Fibroblast of the aortic adventitia (primary cell): ENCODE results near the gene OLIG3. TPM values are rescaled to one million over a fixed set of nuclear protein-coding genes. Genes with fewer than 3 reads are reported as not detected.

ENCODE experiments used
- DNase-seq: peaks from one replicate; pipeline ENCODE4 v3.0.0-alpha.2; 2010; ENCODE audit warnings: low read depth
- H3K4me3 ChIP-seq: 2 replicates; pipeline ENCODE4 v1.5.1; 2011; ENCODE audit warnings: low read depth, mild to moderate bottlenecking, control low read depth, low read length, moderate library complexity
- CTCF ChIP-seq: IDR thresholded peaks from 2 replicates; pipeline ENCODE4 v1.5.1; 2011; ENCODE audit warnings: mild to moderate bottlenecking, low read length, control low read depth, inconsistent platforms; ENCODE audit not compliant: insufficient read depth
- total RNA-seq: library from RNA; depleted of rRNA; stranded (reverse); fragments of >200 nt; gene quantifications from 2 replicates; pipeline ENCODE4 v1.2.3, GENCODE V29; 2012; ENCODE audit warnings: low replicate concordance

Gene OLIG3
- total RNA-seq, 1 donor: not detected

DNA sequence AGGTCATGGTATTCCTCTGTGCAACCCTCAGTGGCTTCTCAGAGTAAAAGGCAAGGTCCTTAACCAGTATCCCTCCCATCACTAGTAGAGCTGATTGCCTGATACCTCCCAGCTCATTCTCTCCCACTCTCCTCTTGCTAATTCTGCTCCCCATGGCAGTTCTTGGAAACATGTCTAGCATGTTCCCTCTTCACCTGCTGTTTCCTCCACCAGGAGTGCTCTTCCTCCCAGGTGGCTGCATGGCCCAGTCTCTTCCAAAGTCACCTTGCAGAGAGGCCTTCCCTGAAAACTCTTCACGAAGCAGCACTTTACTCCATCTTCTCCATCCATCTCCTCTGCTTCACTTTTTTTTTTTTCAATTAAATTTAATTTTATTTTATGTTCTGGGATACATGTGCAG, 36.2 kb upstream of the OLIG3 start:
- no peak for TF ChIP-seq CTCF
- no peak overlapping the region for H3K4me3 ChIP-seq
- DNase-seq: no peak

DNA sequence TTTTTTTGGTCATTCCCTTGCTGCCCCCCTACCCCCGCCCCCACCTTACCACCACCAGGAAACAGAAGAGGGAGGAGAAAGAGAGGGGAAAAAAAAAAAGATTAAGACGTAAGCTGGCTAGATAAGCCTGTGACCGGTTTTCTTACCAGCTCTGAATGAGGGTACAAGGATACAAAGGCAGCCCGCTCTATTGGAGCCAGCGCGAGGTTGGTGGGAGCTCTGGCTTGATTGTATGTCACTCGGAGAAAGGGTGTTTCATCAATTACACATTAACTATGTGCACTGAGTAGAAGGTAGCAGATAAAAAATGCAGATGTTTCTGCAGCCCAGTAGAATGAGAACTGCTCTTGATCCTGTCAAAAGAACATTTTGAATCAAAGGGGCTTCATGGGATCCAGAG, 28.6 kb upstream of the OLIG3 start:
- no peak overlapping the region for H3K4me3 ChIP-seq
- no peak for DNase-seq
- TF ChIP-seq CTCF: no peak

DNA sequence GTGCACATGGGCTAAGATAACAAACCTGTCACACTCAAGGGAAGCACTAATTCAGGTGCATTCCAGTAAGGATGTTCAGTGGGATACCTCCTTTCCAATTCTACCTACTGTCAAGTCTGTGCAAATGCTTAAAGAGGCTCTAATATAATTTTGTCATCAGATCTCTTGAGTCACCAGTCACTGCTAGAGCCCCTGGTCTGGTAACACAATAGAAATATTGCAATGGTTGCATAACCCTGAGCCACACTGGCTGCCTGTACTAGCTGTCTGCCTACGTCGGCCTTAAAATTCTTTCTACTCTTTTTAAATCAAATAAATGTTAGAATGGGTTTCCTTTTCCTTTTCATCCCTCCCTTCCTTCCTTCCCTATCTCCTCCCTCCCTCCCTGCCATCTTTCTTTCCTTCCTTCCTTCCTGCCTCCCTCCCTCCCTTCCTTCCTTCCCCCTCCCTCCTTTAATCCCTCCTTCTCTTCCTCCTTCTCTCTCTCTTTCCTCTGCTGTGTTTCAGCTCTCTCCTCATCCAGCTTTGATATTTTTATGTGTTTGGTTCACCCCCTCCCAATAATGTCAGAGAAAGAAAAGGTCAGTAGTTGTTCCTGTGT, 28.1 kb upstream of the OLIG3 start:
- no peak for TF ChIP-seq CTCF
- no peak for DNase-seq
- H3K4me3 ChIP-seq: no peak overlapping the region

DNA sequence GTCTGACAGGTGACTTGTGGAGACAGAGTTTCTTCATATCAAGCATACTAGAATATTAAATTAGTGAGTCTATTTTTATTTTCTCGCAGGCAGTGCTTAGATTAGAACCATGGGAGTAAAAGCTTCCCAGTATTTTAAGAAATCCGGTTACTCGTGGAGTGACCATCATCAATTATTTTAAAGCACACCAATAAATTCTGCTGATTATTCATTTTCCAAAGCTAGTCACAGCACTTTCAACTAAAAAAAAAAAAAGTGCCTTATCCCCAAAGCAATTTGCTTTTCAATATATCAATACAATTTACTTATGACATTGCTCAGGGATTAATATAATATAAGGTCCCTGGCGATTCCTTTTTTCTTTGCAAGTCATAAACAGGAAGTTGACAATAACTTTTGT, 26.3 kb upstream of the OLIG3 start:
- no peak overlapping the region for H3K4me3 ChIP-seq
- no peak for TF ChIP-seq CTCF
- no peak for DNase-seq

DNA sequence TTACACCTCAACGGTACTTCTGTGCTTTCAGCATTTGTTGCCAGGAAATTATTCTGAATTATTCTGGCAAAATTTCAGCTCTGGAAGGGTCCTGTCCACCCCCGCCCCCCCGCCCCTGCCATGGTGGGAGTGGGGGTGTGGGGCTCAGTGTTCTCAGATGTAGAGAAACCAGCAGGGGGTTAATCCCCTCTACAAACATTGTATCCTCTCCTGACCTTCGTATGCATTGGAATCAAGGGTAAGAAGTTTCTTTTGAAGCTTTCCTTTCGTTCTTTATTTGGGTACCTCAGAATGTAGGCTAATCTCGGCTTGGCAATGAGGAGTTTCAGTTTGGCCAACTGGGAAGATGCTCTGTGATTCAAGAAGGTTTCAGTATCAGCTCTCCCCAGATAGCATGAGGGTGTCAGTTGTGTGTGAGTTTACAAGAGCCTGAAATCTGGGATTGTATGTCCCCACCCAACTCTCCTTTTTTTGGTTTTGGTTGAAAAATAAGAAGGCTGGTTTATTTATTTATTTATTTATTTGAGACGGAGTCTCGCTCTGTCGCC, 25.5 kb upstream of the OLIG3 start:
- no peak for TF ChIP-seq CTCF
- no peak for DNase-seq
- no peak overlapping the region for H3K4me3 ChIP-seq

DNA sequence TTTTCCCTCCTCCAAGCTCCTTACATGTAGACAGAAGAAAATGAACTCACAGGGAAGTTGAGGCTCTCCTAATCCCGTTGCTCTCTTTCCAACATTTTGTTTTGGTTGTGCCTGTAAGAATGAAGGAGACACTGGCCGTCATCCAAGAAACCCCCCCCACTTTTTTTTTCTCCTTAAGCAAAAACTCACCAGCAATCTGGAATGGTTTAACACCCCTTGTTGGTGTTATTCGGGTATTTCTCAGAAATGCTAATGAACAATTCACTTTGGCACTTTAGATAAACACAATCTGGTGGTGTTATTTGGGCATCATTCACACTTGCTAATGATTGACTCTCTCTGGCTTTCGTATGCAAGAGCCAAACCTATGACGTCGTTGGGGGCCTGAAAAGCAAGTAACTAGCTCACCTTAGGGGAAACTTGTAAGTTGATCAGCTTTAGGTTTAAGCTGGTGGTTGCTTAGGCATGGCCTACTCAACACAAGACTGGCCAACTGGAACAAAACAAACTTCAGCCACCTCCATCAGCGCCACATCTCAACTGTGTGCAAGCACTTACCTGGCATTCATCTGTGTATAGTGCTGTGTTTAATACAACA, 24.3 kb upstream of the OLIG3 start:
- no peak for TF ChIP-seq CTCF
- no peak for DNase-seq
- H3K4me3 ChIP-seq: no peak overlapping the region
